ENCODE data around the gene EPS15. TPM values are rescaled to one million over a fixed set of nuclear protein-coding genes. Genes with fewer than 3 reads are reported as not detected.

EPS15 gene
- total and polyA plus RNA-seq, 2 experiments from 2014 or later: 31.0 to 76.5 TPM

- TF ChIP-seq REST (IDR thresholded peaks at IDR 0.05; ENCODE audit: unreplicated experiment) (no peak), JUNB (IDR thresholded peaks at IDR 0.05; ENCODE audit: unreplicated experiment) (no peak), STAT1 (IDR thresholded peaks at IDR 0.05; ENCODE audit: unreplicated experiment) (no peak)
Observed at GRCh38 chr1:51381964-51382363, 137.1 kb downstream of the EPS15 start (continued).

GRCh38 chr1:51380936-51381335 is 138.1 kb downstream of the EPS15 start:
- ATAC-seq: no peak
- H2AFZ ChIP-seq: no peak overlapping the region
- H3F3A ChIP-seq (replicated peaks; ENCODE audit: low read depth): no peaks in the 10 kb centered on the region
- H3K36me3 ChIP-seq (ENCODE audit: insufficient read depth): peaks cover 21% of the 10 kb centered on the region
- no peaks in the 10 kb centered on the region for H3K9me2 ChIP-seq (ENCODE audit: insufficient read depth)
- no peaks in the 10 kb centered on the region for H3K4me1 Mint-ChIP-seq
- 0 out of 2 replicates have a peak, but pooled peaks cover 4% of the 10 kb centered on the region for H4K20me1 ChIP-seq (replicated peaks; ENCODE audit: insufficient read depth)
- no peak overlapping the region for H3K27ac ChIP-seq (ENCODE audit: low read depth)
- no peak overlapping the region for H3K4me2 ChIP-seq
- H3K27me3 Mint-ChIP-seq (ENCODE audit: insufficient read depth, low read depth, poor library complexity): no peaks in the 10 kb centered on the region
- peaks cover 89% of the 10 kb centered on the region for H3K36me3 Mint-ChIP-seq (ENCODE audit: low read depth)
- H3K9me3 Mint-ChIP-seq: peaks cover 37% of the 10 kb centered on the region
- DNase-seq (ENCODE audit: low spot score): no peak
- no peak overlapping the region for H3K27ac Mint-ChIP-seq
- no peaks in the 10 kb centered on the region for H3K27me3 ChIP-seq (ENCODE audit: insufficient read depth)
- H3K4me3 ChIP-seq: no peak overlapping the region
- no peaks in the 10 kb centered on the region for H3K4me1 ChIP-seq (ENCODE audit: insufficient read depth)
- no peak overlapping the region for H3K4me3 Mint-ChIP-seq
- peaks cover 7% of the 10 kb centered on the region; the same call in 1 of the 2 replicates for H3K79me2 ChIP-seq (replicated peaks; ENCODE audit: insufficient read depth)
- TF ChIP-seq NANOG (IDR thresholded peaks at IDR 0.05; ENCODE audit: borderline replicate concordance) (no peak), STAT1 (IDR thresholded peaks at IDR 0.05; ENCODE audit: unreplicated experiment) (no peak), EZH2phosphoT487 (IDR thresholded peaks at IDR 0.05; ENCODE audit: unreplicated experiment) (no peak), ETS1 (IDR thresholded peaks at IDR 0.05) (no peak), REST (IDR thresholded peaks at IDR 0.05; ENCODE audit: unreplicated experiment) (no peak), EZH2 (IDR thresholded peaks at IDR 0.05; ENCODE audit: low read depth, unreplicated experiment) (no peak), JUNB (IDR thresholded peaks at IDR 0.05; ENCODE audit: unreplicated experiment) (no peak), ZNF462 (CRISPR knock-in tag; IDR thresholded peaks at IDR 0.05) (no peak), CREB1 (CRISPR knock-in tag; IDR thresholded peaks at IDR 0.05; ENCODE audit: low read depth) (no peak), POLR2AphosphoS5 (IDR thresholded peaks at IDR 0.05; ENCODE audit: low read depth) (no peak)
